GM23248 (cell line): ENCODE results near the gene ATP1B4. TPM values are rescaled to one million over a fixed set of nuclear protein-coding genes. Genes with fewer than 3 reads are reported as not detected.

Experiments used
- DNase-seq: peaks from one replicate; pipeline ENCODE4 v3.0.0-alpha.2; 2015
- H2AFZ ChIP-seq: fragments of 200-600 bp; sonication (generic); 2 replicates; pipeline ENCODE4 v1.6.1; 2016; ENCODE audit warnings: antibody characterized with exemption
- H3F3A ChIP-seq: fragments of 200-600 bp; sonication (generic); 2 replicates; pipeline ENCODE4 v1.6.1; 2016; ENCODE audit warnings: mild to moderate bottlenecking, antibody characterized with exemption, mixed run types; ENCODE audit not compliant: insufficient read depth
- H3K27ac ChIP-seq: fragments of 200-600 bp; sonication (generic); 2 replicates; pipeline ENCODE4 v1.5.1; 2016; ENCODE audit warnings: mild to moderate bottlenecking
- H3K27me3 ChIP-seq: fragments of 200-600 bp; sonication (generic); replicated peaks from 2 replicates; pipeline ENCODE4 v1.6.1; 2016; ENCODE audit warnings: mild to moderate bottlenecking; ENCODE audit not compliant: insufficient read depth
- H3K36me3 ChIP-seq: fragments of 200-600 bp; sonication (generic); 2 replicates; pipeline ENCODE4 v1.6.1; 2016; ENCODE audit warnings: low read depth, mild to moderate bottlenecking
- H3K4me1 ChIP-seq: fragments of 200-600 bp; sonication (generic); 2 replicates; pipeline ENCODE4 v1.6.1; 2016; ENCODE audit warnings: mild to moderate bottlenecking; ENCODE audit not compliant: insufficient read depth
- H3K4me2 ChIP-seq: fragments of 200-600 bp; sonication (generic); one replicate; pipeline ENCODE4 v1.6.1; 2016; ENCODE audit warnings: mild to moderate bottlenecking; ENCODE audit not compliant: unreplicated experiment
- H3K4me3 ChIP-seq: fragments of 200-600 bp; sonication (generic); 2 replicates; pipeline ENCODE4 v1.5.1; 2016; ENCODE audit warnings: mild to moderate bottlenecking
- H3K79me2 ChIP-seq: fragments of 200-600 bp; sonication (generic); 2 replicates; pipeline ENCODE4 v1.6.1; 2016; ENCODE audit warnings: mild to moderate bottlenecking; ENCODE audit not compliant: insufficient read depth
- H3K9ac ChIP-seq: fragments of 200-600 bp; sonication (generic); 2 replicates; pipeline ENCODE4 v1.6.1; 2016; ENCODE audit warnings: mild to moderate bottlenecking
- H3K9me2 ChIP-seq: fragments of 200-600 bp; sonication (generic); 2 replicates; pipeline ENCODE4 v1.6.1; 2016; ENCODE audit warnings: mixed run types, mild to moderate bottlenecking, moderate library complexity; ENCODE audit not compliant: insufficient read depth
- H3K9me3 ChIP-seq: fragments of 200-600 bp; sonication (generic); one replicate; pipeline ENCODE4 v1.6.1; 2017; ENCODE audit warnings: low read depth
- H4K20me1 ChIP-seq: fragments of 200-600 bp; sonication (generic); 2 replicates; pipeline ENCODE4 v1.6.0; 2016; ENCODE audit not compliant: insufficient read depth
- EZH2 ChIP-seq: fragments of 200-600 bp; sonication (generic); IDR thresholded peaks from 2 replicates; pipeline ENCODE4 v1.6.1; 2018; ENCODE audit warnings: antibody characterized with exemption, mild to moderate bottlenecking; ENCODE audit not compliant: insufficient read depth, poor library complexity, severe bottlenecking
- EZH2phosphoT487 ChIP-seq: fragments of 200-600 bp; sonication (generic); IDR thresholded peaks from 2 replicates; pipeline ENCODE4 v1.6.1; 2018; ENCODE audit warnings: antibody characterized with exemption, moderate library complexity, mild to moderate bottlenecking, low read depth; ENCODE audit not compliant: insufficient read depth
- WGBS, 2 experiments: methylation state at CpG; one replicate each; pipeline ENCODE4 v1.1.6; 2015 to 2017; ENCODE audit warnings: low lambda C conversion rate in 2 of 2, low coverage in 1 of 2; ENCODE audit errors: missing lambda C conversion rate in 2 of 2; 5-methylcytosine and 5-hydroxymethylcytosine counted together
- in situ Hi-C: fragments of 300-500 bp; cut with MboI; formaldehyde crosslinking; loops from 2 replicates; pipeline ENCODE4 v1.15.0; 2020
- polyA plus RNA-seq: library from polyadenylated mRNA; unstranded; fragments of >200 nt; fragmentation: Nextera tagmentation; extraction: Ambion mirVana; gene quantifications from 2 replicates; pipeline ENCODE4 v1.2.1, GENCODE V29; 2016
- total RNA-seq: library from RNA; depleted of rRNA; stranded (reverse); fragments of >200 nt; shearing (Covaris generic); gene quantifications from 2 replicates; pipeline ENCODE4 v1.2.3, GENCODE V29; 2014

ATP1B4 gene
- total and polyA plus RNA-seq, 2 experiments from 2014 or later: not detected

DNA sequence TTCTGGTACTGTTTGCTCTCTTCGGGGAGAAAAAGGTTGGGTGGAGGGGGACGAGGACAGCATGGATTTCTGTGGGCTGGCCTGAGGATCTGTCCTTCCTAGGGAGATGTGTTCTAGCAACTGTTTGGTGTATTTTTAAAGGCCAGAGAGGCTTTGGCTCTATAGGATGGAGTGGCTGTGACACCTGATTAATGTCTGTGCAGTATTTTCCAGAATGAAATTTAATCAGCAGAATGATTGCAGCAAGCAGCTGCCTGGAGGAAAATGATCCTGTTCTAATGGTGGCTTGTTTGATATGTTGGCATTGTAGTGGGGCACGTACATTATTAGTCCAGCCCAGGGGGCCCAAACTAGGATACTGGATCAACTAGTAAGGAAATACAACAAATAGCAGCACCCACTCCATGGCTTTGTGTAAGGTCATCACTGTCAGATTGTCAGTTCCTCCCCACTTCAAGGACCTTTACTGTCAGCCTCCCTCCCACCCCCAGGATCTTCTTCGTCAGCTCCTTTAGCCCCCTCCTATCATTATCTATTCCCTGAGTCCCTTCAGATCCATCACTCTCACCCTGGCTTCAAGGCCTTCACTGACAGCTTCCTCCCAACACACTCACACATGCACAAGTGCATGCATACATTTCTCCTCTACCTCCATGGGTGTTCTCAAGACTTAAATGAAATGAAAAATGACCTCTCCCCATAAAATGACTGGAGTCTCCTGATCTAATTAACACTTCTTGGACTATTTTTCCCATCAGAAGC lies 40.2 kb upstream of the ATP1B4 start:
- no peak overlapping the region for H3K4me3 ChIP-seq
- no peaks in the 10 kb centered on the region for H4K20me1 ChIP-seq
- no peak for TF ChIP-seq EZH2phosphoT487
- no peak for TF ChIP-seq EZH2
- no peak for DNase-seq
- H3K79me2 ChIP-seq: no peaks in the 10 kb centered on the region
- 29 to 41% methylated on average over 2 to 4 of the region's 4 CpGs for WGBS, 2 experiments
- H3K9me2 ChIP-seq: no peaks in the 10 kb centered on the region
- no peak overlapping the region for H2AFZ ChIP-seq
- no peaks in the 10 kb centered on the region for H3K9me3 ChIP-seq
- H3K27me3 ChIP-seq: no peaks in the 10 kb centered on the region
- H3K4me2 ChIP-seq: no peak overlapping the region
- no peaks in the 10 kb centered on the region for H3K4me1 ChIP-seq
- H3K9ac ChIP-seq: no peak overlapping the region
- in situ Hi-C loops: no loop called here
- H3K27ac ChIP-seq: no peak overlapping the region
- H3F3A ChIP-seq: no peaks in the 10 kb centered on the region
- no peaks in the 10 kb centered on the region for H3K36me3 ChIP-seq

DNA sequence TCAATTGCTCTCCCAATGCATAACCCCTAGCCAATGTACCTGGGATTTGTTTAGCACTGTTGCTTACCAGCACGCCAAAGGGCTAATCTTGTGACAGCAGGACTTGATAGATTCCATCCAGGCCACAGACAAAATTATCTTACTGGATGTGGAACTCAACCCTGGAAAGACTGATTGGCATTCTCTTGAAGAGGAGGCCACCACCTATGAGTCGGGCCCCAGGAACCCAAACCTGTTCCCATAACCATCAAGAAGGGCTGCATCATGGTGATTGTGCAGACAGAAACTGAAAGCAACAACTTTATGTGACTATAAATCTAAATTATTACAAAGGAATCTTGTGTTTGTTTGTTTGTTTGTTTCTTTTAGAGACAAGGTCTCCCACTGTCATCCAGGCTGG lies 30.8 kb upstream of the ATP1B4 start:
- H3K9me2 ChIP-seq: no peaks in the 10 kb centered on the region
- H3K9ac ChIP-seq: no peak overlapping the region
- H3K4me2 ChIP-seq: no peak overlapping the region
- H3K36me3 ChIP-seq: no peaks in the 10 kb centered on the region
- no peak for DNase-seq
- H3K4me3 ChIP-seq: no peak overlapping the region
- no peaks in the 10 kb centered on the region for H3K4me1 ChIP-seq
- H3K27ac ChIP-seq: no peak overlapping the region
- no peaks in the 10 kb centered on the region for H3K79me2 ChIP-seq
- no peaks in the 10 kb centered on the region for H3K9me3 ChIP-seq
- H3F3A ChIP-seq: no peaks in the 10 kb centered on the region
- no peaks in the 10 kb centered on the region for H4K20me1 ChIP-seq
- TF ChIP-seq EZH2phosphoT487: no peak
- no peak for TF ChIP-seq EZH2
- no peaks in the 10 kb centered on the region for H3K27me3 ChIP-seq
- WGBS, 2 experiments: 21 to 25% methylated on average over 2 of the region's 2 CpGs
- H2AFZ ChIP-seq: no peak overlapping the region
- in situ Hi-C loops: no loop called here

DNA sequence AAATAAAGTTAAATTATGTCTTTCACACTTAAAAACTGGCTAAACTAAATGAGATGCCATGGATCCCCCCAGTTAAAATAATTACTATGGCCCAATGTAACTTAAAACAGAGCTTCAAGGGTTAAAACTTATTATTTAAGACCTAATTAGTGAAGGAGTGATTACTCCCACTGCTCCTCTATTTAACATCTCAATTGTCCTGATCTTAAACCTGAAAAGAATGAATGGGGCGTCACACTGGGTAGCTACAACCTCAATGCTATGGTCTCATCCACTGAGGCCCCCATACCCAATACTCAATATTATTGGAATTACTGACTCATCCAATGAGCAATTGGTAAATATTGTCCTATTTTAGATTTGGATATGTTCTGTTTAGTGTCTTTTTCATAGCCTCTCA lies 29.5 kb upstream of the ATP1B4 start:
- in situ Hi-C loops: no loop called here
- no peaks in the 10 kb centered on the region for H3K9me2 ChIP-seq
- no peak for DNase-seq
- WGBS, 2 experiments: 33 to 36% methylated on average over 1 of the region's 1 CpG
- no peak overlapping the region for H3K27ac ChIP-seq
- no peaks in the 10 kb centered on the region for H3K79me2 ChIP-seq
- no peaks in the 10 kb centered on the region for H3K36me3 ChIP-seq
- H3K4me3 ChIP-seq: no peak overlapping the region
- H3K9me3 ChIP-seq: no peaks in the 10 kb centered on the region
- H2AFZ ChIP-seq: no peak overlapping the region
- H3F3A ChIP-seq: no peaks in the 10 kb centered on the region
- no peak overlapping the region for H3K4me2 ChIP-seq
- no peaks in the 10 kb centered on the region for H3K4me1 ChIP-seq
- no peaks in the 10 kb centered on the region for H4K20me1 ChIP-seq
- no peaks in the 10 kb centered on the region for H3K27me3 ChIP-seq
- no peak overlapping the region for H3K9ac ChIP-seq
- TF ChIP-seq EZH2 (no peak), EZH2phosphoT487 (no peak)

DNA sequence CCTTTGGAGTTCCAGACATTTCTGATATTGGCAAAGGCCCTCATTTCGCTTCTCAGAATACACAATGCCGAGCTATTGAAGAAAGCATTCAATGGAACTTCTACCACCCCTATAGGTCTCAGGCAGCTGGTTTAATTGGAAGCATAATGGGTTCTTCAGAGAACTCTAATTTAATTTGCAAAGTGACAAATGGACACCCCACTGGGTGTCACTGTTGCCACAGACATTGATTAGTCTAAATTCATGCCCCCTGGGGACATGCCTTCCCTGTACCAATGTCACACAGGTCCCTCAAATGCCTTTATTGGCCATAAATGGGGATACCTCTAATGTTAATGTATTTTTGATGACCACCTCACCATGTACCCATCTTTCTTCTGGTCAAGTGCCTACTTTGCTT lies 27.7 kb upstream of the ATP1B4 start:
- TF ChIP-seq EZH2 (no peak), EZH2phosphoT487 (no peak)
- Histone ChIP-seq H3K4me1 (no peaks in the 10 kb centered on the region), H3K4me3 (no peak overlapping the region), H3K27ac (no peak overlapping the region), H3F3A (no peaks in the 10 kb centered on the region), H3K9me2 (no peaks in the 10 kb centered on the region), H3K4me2 (no peak overlapping the region), H2AFZ (no peak overlapping the region), H3K9me3 (no peaks in the 10 kb centered on the region), H3K27me3 (no peaks in the 10 kb centered on the region), H3K79me2 (no peaks in the 10 kb centered on the region), H3K36me3 (no peaks in the 10 kb centered on the region), H3K9ac (no peak overlapping the region), H4K20me1 (no peaks in the 10 kb centered on the region)
- in situ Hi-C loops: no loop called here
- WGBS, 2 experiments: 0 to 6% methylated on average over 2 of the region's 2 CpGs
- no peak for DNase-seq

DNA sequence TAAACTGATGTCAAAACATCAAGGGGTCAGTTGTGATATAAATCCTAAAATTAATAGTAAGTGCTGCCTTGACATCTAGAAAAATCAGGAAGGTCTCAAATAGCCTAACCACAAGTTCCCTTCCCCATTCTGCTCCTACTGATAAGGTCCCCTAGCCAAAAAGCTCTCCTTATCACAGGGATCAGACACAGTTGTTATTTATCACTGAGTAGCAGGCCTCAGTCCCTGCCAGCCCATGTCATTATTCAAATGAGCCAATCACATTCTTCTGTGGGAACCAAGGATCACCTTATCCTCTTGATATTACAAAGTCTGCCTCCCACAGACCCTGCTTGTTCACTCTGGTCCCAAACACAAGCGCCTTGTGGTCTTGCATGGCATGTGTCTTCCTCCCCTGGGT lies 27.3 kb upstream of the ATP1B4 start:
- Histone ChIP-seq H3K4me2 (no peak overlapping the region), H3K4me1 (no peaks in the 10 kb centered on the region), H3K4me3 (no peak overlapping the region), H2AFZ (no peak overlapping the region), H3K27me3 (no peaks in the 10 kb centered on the region), H3K9ac (no peak overlapping the region), H3K9me2 (no peaks in the 10 kb centered on the region), H3K9me3 (no peaks in the 10 kb centered on the region), H3F3A (no peaks in the 10 kb centered on the region), H3K36me3 (no peaks in the 10 kb centered on the region), H4K20me1 (no peaks in the 10 kb centered on the region), H3K79me2 (no peaks in the 10 kb centered on the region), H3K27ac (no peak overlapping the region)
- in situ Hi-C loops: no loop called here
- DNase-seq: no peak
- WGBS, 2 experiments: 60 to 67% methylated on average over 1 of the region's 1 CpG
- no peak for TF ChIP-seq EZH2
- no peak for TF ChIP-seq EZH2phosphoT487
